ENCODE data around the gene CD226.

DNA sequence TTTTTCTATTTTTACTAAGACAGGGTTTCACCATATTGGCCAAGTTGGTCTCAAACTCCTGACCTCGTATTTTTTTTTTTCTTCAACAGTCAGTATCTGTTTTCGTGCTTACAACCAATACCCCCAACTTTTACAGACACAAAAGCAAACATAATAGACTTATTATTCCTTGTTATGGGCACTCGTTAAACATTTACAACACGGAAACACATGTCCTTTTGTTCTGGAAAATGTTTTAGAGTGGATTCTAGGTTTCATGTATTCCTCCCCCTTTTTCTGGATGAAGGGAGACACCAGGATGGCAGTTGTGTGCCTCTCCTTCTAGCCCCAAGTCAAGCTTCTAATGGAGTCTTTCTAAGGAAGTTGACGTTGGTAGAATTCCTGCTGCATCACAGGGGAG, 88.8 kb downstream of the CD226 start:
- TF ChIP-seq EZH2phosphoT487 (IDR thresholded peaks at IDR 0.05; ENCODE audit: borderline replicate concordance, low read length), result no peak
- TF ChIP-seq, protein P1, sequence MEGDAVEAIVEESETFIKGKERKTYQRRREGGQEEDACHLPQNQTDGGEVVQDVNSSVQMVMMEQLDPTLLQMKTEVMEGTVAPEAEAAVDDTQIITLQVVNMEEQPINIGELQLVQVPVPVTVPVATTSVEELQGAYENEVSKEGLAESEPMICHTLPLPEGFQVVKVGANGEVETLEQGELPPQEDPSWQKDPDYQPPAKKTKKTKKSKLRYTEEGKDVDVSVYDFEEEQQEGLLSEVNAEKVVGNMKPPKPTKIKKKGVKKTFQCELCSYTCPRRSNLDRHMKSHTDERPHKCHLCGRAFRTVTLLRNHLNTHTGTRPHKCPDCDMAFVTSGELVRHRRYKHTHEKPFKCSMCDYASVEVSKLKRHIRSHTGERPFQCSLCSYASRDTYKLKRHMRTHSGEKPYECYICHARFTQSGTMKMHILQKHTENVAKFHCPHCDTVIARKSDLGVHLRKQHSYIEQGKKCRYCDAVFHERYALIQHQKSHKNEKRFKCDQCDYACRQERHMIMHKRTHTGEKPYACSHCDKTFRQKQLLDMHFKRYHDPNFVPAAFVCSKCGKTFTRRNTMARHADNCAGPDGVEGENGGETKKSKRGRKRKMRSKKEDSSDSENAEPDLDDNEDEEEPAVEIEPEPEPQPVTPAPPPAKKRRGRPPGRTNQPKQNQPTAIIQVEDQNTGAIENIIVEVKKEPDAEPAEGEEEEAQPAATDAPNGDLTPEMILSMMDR (IDR thresholded peaks at IDR 0.05; ENCODE audit: low read depth, low read length, poor library complexity, severe bottlenecking), result no peak
